Measurements from ENCODE around the gene METTL27. TPM values are rescaled to one million over a fixed set of nuclear protein-coding genes. Genes with fewer than 3 reads are reported as not detected.
"Not testable (repeated sequence)": the region's sequence is repeated elsewhere in the genome, so short reads cannot be mapped to it uniquely, and the experiment has no call there.

Gene METTL27, protein sequence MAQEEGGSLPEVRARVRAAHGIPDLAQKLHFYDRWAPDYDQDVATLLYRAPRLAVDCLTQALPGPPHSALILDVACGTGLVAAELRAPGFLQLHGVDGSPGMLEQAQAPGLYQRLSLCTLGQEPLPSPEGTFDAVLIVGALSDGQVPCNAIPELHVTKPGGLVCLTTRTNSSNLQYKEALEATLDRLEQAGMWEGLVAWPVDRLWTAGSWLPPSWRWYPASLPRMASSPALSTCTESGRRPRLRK
- total RNA-seq: 2.6 and 2.7 TPM in 2 replicates

DNA sequence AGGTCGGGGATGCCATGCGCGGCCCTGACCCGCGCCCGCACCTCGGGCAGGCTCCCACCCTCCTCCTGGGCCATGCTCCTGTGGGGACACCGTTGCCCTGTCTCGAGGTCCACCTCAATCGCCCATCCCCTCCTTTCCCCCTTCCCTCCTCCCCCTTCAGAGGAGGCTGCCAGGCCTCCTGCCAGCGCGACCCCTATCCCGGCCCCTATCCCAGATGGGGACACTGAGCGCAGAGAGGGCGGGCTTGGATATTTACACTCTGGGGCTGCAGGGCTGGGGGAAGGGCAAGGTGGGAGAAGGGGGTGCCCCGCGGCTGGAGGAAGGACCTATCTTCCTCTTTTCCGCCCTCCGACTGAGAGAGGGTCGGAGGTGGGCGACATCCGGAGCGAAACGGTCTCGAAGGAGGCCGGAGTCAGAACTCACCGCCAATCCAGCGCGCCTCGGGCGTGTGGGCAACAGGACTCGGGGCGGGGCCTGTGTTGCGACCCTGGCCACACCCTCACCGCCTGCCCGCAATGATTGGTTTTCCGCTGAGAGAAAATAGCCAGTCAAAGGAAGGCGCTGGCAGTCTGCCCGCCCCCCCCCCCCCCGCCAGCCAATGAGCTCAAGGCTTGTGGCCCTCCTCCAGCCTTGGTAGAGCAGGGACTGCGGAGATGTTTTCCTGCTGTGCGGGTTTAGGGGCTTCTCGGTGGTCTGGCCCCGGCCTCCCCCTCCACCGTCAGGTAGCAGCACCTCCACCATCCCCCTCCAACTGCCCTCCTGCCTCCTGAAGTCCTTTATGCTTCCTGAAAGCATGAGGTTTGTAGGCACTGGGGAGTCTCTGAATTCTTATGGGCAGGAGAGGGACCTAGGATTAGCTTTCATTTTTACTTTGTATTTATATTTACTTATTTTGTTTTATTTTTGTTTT lies at the start of gene METTL27:
METTL27 (minus strand) TSS at position 450 of the 910 bp plus-strand sequence; CDS start at position 74, 376 bp downstream.
- intact Hi-C loops (cut with micrococcal nuclease): loop anchor here (1.0 to 5.0 kb wide), 3 partner anchors 104 to 265 kb away; partner anchors contain the start of genes ABHD11, TBL2 and VPS37D

GRCh38 chr7:73891178-73891885 lies 49.0 kb upstream of the METTL27 start:
- intact Hi-C loops (cut with micrococcal nuclease): no loop called here

- intact Hi-C loops (cut with micrococcal nuclease): no loop called here
Measured at GRCh38 chr7:73890555-73891147, 48.3 kb upstream of the METTL27 start.

DNA sequence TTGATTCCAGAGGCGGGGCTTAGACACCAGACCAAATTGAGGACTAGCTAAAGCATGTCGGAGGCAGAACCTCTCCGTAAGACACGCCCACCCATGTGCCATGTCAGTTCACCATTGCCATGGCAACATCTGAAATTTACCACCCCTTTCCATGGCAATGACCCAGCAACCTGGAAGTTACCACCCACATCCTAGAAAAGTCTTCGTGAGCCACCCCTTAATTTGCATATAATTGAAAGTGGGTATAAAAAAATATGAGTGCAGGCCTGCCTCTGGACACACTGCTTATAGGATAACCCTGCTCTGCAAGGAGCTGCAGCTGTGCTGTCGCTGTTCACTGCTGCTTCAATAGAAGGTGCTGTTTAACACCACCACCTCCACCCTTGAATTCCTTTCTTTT lies 46.6 kb upstream of the METTL27 start:
- intact Hi-C loops (cut with micrococcal nuclease): no loop called here

DNA sequence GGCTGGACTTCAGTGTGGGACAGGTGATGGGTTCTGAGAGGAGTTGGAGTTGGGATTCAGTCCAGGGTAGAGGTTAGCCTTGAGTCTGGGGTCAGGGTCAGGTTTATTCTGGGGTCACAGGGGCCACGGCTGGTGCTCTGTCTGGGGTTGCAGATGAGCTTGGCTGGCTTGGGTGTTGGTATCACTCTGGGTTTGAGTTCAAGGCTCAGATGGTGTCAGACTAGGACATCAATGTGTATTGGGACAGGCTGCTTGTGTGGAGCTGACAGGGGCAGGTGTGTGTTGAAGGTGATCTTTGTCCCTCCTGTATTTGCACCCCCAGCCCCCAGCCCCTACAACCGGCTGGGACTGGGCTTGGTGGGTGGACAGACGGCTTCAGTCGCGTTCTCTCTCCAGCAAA lies 45.4 kb upstream of the METTL27 start:
- intact Hi-C loops (cut with micrococcal nuclease): no loop called here

GRCh38 chr7:73885975-73886798 lies 43.9 kb upstream of the METTL27 start:
- intact Hi-C loops (cut with micrococcal nuclease): no loop called here

DNA sequence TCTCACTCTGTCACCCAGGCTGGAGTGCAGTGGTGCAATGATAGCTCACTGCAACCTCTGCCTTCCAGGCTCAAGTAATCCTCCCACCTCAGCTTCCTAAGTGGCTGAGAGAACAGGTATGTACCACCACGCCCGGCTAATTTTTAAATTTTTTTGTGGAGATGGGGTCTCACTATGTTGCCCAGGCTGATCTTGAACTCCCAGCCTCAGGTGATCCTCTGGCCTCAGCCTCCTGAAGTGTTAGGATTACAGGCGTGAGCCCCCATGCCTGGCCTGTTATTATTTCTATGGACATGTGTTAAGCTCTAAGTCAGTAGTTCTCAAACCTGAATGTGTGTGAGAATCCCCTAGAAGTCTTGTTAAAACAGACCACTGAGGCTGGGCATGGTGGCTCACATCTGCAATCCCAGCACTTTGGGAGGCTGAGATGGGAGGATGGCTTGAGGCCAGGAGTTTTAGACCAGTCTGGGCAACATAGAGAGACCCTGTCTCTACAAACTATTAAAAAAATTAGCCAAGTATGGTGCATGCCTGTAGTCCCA lies 43.2 kb upstream of the METTL27 start:
- intact Hi-C loops (cut with micrococcal nuclease): no loop called here

- intact Hi-C loops (cut with micrococcal nuclease): not testable (repeated sequence)
Measured at GRCh38 chr7:73884867-73885422, 42.6 kb upstream of the METTL27 start.

GRCh38 chr7:73882047-73882402 lies 39.7 kb upstream of the METTL27 start:
- intact Hi-C loops (cut with micrococcal nuclease): no loop called here

GRCh38 chr7:73881352-73882046 lies 39.2 kb upstream of the METTL27 start:
- intact Hi-C loops (cut with micrococcal nuclease): no loop called here

DNA sequence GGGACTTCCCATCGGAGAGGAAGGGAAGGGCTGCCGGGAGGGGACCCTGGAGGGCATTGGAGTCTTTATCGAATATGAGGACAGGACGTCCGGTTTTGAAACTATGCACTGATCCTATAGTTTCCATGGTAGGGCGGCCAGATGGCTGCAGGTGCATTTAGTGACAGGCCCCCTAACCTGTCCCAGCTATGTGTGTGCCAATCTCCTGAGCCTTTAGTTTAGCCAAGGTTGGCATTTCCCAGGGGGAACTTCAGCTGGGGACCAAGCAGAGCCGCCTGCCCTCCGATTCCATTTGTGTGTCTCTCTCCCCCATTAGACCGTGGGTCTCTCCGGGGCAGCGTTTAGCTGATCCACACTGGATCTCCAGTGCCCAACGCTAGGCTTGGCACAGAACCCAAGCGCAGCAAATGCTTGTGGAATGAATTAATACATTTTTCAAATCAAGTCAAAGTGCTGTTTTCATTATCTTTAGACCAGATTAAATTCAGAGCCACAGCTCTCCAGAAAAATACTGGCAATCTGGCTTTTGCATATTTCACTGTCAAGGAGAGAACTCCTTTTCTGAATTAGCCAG lies 38.5 kb upstream of the METTL27 start:
- intact Hi-C loops (cut with micrococcal nuclease): no loop called here

- intact Hi-C loops (cut with micrococcal nuclease): no loop called here
Measured at GRCh38 chr7:73879977-73880681, 37.8 kb upstream of the METTL27 start.

- intact Hi-C loops (cut with micrococcal nuclease): no loop called here
Measured at GRCh38 chr7:73876973-73877372, 34.7 kb upstream of the METTL27 start.

DNA sequence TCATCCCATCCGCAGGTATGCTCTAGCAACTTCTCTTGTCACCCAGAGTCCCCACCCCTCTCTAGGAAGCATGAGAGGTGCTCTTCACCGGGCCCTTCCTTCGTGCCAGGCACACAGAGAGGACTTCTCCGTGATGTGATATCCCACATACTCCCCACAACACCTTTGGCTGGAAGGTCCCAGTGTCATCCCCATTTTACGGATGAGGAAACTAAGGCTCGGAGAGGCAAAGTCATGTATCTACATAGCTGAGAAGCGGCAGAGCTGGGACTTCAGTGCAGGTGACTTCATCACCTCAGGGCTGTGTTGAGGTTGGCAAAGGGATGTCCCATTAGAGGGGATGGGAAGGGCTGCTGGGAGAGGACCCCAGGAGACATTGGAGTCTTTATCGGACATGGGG lies 34.0 kb upstream of the METTL27 start:
- intact Hi-C loops (cut with micrococcal nuclease): no loop called here

GRCh38 chr7:73872056-73872908 lies 30.0 kb upstream of the METTL27 start:
- intact Hi-C loops (cut with micrococcal nuclease): no loop called here

DNA sequence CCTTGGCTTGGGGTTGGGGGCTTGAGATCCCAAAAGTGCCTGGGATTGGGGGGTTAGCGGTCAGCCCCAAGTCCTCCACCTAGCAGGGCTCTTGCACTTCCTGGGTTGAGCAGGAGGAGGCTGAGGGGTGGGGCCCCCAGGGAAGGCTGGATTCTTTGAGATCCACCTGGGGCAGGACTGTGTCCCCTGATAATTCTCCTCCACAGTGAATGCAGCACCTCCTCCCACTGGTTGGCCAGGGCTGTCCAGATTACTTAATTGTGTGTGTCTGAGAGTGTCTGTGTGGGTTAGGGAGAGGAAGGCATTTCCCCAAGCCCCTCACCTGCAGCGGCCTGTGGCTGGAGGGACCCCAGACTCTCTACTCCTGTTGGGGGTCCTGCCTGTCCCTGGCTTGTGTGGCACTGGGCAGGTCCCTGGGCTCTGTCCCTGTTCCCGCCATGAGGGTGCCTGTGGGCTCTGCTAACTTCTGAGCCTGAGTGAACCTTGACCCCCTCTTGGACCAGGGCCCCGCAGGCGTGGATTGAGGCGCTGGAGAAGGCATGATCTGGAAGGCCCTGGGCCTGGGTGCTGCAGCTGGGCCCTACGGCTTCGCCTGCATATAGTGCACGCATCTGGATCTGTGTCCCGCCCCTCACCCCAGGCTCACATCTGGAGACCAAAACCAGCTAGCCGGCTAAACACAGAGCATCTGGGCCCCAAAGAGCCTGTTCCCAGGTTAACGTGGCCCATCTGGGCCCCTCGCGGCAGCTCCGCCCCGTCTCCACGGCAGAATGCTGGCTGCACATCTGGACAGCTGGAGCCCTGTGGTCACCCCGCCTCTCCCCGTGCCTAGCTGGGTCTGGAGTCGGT lies 29.1 kb upstream of the METTL27 start:
- intact Hi-C loops (cut with micrococcal nuclease): no loop called here
